NB4 (cell line): Measurements from ENCODE around the gene OR2V2.

ENCODE experiments used
- DNase-seq: peaks from one replicate; pipeline ENCODE4 v3.0.0; 2010; ENCODE audit warnings: low read depth
- H3K4me3 ChIP-seq: one replicate; pipeline ENCODE4 v1.5.1; 2011; ENCODE audit warnings: mild to moderate bottlenecking, low read depth, low read length, moderate library complexity
- MYC ChIP-seq: IDR thresholded peaks from 2 replicates; pipeline ENCODE4 v1.6.1; 2011; ENCODE audit warnings: low read depth, low read length
- POLR2A ChIP-seq: IDR thresholded peaks from 2 replicates; pipeline ENCODE4 v1.6.1; 2011; ENCODE audit warnings: mild to moderate bottlenecking; ENCODE audit not compliant: insufficient read length; ENCODE audit errors: extremely low read depth
- TF ChIP-seq, protein P1 (sequence below): IDR thresholded peaks from one replicate; pipeline ENCODE4 v1.5.1; 2012; ENCODE audit warnings: low read depth, low read length
- TF ChIP-seq, protein P2 (sequence below): IDR thresholded peaks from 2 replicates; pipeline ENCODE4 v1.6.1; 2011; ENCODE audit warnings: low read depth, low read length

The OR2V2 gene

DNA sequence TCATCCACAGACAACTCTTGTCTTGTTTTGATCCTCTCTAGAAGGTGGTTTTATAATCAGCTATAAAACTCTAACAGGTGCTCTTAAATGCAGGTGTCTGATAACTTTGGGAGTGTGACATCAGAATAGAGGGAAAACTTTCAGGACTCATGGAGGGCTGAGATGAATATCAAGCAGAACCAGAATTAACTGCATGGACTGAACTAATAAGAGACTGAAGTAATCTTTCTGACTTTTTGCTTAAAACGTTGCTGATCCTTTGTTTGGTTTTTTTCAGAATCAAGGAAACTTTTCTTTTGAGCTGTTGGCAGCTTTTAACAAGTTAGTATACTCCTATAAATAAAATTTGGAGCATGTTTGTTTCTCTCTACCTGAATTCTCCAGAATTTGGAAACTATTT lies 2.3 kb upstream of the OR2V2 start:
- TF ChIP-seq, protein P1, sequence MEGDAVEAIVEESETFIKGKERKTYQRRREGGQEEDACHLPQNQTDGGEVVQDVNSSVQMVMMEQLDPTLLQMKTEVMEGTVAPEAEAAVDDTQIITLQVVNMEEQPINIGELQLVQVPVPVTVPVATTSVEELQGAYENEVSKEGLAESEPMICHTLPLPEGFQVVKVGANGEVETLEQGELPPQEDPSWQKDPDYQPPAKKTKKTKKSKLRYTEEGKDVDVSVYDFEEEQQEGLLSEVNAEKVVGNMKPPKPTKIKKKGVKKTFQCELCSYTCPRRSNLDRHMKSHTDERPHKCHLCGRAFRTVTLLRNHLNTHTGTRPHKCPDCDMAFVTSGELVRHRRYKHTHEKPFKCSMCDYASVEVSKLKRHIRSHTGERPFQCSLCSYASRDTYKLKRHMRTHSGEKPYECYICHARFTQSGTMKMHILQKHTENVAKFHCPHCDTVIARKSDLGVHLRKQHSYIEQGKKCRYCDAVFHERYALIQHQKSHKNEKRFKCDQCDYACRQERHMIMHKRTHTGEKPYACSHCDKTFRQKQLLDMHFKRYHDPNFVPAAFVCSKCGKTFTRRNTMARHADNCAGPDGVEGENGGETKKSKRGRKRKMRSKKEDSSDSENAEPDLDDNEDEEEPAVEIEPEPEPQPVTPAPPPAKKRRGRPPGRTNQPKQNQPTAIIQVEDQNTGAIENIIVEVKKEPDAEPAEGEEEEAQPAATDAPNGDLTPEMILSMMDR, result no peak
- TF ChIP-seq, protein P2, sequence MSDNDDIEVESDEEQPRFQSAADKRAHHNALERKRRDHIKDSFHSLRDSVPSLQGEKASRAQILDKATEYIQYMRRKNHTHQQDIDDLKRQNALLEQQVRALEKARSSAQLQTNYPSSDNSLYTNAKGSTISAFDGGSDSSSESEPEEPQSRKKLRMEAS, result no peak
- no peak for TF ChIP-seq POLR2A
- no peak for TF ChIP-seq MYC
- DNase-seq, result no peak
- H3K4me3 ChIP-seq, result no peak overlapping the region

DNA sequence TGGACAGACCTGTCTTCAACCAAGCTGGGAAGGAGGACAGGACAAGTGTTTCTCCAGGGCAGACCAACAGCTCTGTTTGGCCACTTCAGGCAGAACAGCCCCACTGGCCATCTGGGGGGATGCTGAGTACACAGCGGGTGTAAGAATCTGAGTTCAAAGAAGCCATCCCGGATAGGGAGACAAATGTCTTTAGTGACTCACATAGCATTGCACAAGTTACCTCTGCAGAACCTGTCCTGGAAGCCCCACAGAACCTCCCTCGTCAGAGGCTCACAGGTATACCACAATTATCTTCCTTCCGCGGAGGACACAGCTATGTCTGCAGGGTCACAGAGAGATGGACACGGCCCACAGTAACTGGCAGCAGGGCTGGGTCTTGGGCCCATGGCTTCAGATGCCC lies 2.0 kb downstream of the OR2V2 start:
- H3K4me3 ChIP-seq, result no peak overlapping the region
- TF ChIP-seq POLR2A, result no peak
- TF ChIP-seq, protein P2, result no peak
- TF ChIP-seq, protein P1, result no peak
- TF ChIP-seq MYC, result no peak
- DNase-seq, result no peak

DNA sequence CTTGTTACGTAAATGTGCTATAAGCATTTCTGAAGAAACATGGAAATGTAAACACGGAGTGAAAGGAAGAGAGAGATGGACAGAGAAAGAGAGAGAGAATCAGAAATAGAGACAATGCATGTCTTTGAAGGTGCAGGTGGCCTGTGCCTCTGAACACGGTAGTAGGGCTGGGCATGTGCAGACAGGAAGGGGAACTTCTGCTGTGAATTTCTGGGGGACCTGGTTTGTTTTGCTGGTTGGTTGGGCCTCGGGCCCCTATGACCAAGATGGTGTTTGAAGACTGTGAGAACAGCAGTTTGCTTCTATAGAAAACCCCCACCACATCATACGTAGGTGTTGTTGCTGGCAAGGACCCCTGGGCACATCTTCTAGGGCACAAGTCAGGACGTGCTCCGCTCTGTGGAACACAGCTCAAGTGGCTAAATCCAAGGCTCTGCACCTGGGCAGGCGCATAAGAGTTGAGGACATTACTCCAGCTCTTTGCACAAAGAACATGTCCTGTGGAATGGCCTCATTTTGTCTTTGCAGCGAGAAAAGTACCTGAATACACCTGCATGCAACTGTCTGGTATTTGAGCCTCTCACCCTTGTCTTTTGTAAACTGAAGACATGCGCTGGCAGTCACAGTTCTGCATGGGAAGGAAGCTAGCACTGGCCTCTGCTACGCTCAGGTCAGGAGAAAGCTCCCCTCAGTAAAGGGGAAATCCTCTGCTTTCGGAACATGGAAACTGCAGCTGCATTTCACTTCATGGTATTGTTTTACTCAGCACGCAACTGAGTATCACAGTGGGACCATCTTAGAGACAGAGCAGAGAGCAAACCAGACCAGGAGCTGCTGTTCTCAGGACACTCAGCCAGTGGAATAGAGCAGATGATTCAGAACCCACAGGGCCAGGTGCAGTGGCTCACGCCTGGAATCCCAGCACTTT lies 2.7 kb downstream of the OR2V2 start:
- H3K4me3 ChIP-seq, result no peak overlapping the region
- TF ChIP-seq MYC (no peak), POLR2A (no peak)
- TF ChIP-seq, protein P1, result no peak
- TF ChIP-seq, protein P2, result no peak
- DNase-seq, result no peak

DNA sequence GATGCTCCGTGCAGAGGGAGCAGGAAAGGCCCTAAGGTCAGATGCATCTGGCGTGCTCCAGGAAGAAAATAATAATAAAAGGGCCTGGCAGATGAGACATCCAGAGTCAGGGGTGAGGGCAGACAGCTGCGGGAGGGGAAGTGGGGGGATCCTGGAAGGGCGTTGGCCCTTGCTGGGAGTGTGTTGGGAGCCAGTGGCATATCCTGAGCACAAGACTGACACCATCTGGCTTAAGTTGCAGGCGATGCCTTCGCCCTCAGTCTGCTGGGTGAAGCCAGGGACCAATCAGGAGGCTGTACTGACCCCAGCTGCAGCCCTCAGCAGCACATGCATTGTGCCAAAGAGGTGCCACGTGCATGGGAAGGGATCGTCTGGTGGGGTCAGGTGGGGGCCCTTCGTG lies 3.8 kb downstream of the OR2V2 start:
- TF ChIP-seq POLR2A, result no peak
- TF ChIP-seq MYC, result no peak
- TF ChIP-seq, protein P2, result no peak
- TF ChIP-seq, protein P1, result no peak
- H3K4me3 ChIP-seq, result no peak overlapping the region

DNA sequence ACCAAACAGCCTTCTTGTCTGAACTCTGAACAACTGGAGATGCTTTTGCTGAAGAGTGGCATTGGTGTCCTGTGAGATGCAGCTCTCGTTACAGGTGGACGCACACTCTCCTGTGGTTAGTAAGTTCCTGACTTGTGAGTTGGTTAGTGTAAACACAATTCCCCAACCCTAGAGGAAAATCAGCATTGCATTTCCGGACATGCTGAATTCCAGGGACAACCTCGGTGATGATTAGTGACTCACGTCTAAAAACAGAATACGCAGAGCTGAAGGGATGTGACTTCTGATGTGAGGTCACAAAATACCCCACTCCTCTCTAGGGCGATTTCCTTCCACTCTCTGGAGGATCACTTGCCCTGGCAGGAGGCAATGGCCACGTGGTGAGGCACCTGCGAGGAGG lies 5.0 kb downstream of the OR2V2 start:
- DNase-seq, result no peak
- TF ChIP-seq POLR2A, result no peak
- TF ChIP-seq, protein P2, result no peak
- TF ChIP-seq, protein P1, result no peak
- TF ChIP-seq MYC, result no peak
- no peak overlapping the region for H3K4me3 ChIP-seq

More for the DNA sequence above, 3.8 kb downstream of the OR2V2 start:
- DNase-seq, result peak; percentile 17
